GM12878 (cell line): ENCODE results near the gene LIMS1. TPM values are rescaled to one million over a fixed set of nuclear protein-coding genes. Genes with fewer than 3 reads are reported as not detected.

Source experiments
- ATF7 ChIP-seq: fragments of 450-650 bp; IDR thresholded peaks from 2 replicates; pipeline ENCODE4 v1.6.1; 2016; ENCODE audit warnings: low read depth, mild to moderate bottlenecking
- BHLHE40 ChIP-seq, 2 experiments: fragments of 450-650 bp in 1 of 2; IDR thresholded peaks; 2 replicates each; pipeline ENCODE4 v1.6.1; 2011 to 2017; ENCODE audit warnings: low read depth in 2 of 2, borderline replicate concordance in 1 of 2, improper control_type of control experiment in 1 of 2, low read length in 1 of 2, mild to moderate bottlenecking in 1 of 2
- KAT2A ChIP-seq: conservative IDR thresholded peaks from 2 replicates; pipeline ENCODE4 v1.6.1; 2011; ENCODE audit warnings: low read depth, low read length; ENCODE audit not compliant: control insufficient read depth
- SMARCA5 ChIP-seq: fragments of 450-650 bp; IDR thresholded peaks from 2 replicates; pipeline ENCODE4 v1.6.1; 2017; ENCODE audit warnings: mild to moderate bottlenecking
- YBX1 ChIP-seq: fragments of 450-650 bp; IDR thresholded peaks from 2 replicates; pipeline ENCODE4 v1.6.1; 2016; ENCODE audit warnings: antibody characterized with exemption
- ZNF207 ChIP-seq: fragments of 450-650 bp; IDR thresholded peaks from 2 replicates; pipeline ENCODE4 v1.6.1; 2014; ENCODE audit warnings: antibody characterized with exemption, mild to moderate bottlenecking, borderline replicate concordance
- ZSCAN29 ChIP-seq: fragments of 450-650 bp; IDR thresholded peaks from 2 replicates; pipeline ENCODE4 v1.6.1; 2017; ENCODE audit warnings: mild to moderate bottlenecking, moderate library complexity
- polyA plus RNA-seq, 11 experiments: library from polyadenylated mRNA; depleted of rRNA in 4 of 11; unstranded in 6 of 11; stranded (reverse) in 5 of 11; fragments of >200 nt; fragmentation: Nextera tagmentation in 4 of 11; fragmentation: Illumina TruSeq in 1 of 11; extraction: Ambion mirVana in 4 of 11; extraction: Trizol in 1 of 11; gene quantifications; 1 replicate in 1 of 11; 2 replicates in 10 of 11; pipeline versions ENCODE4 v1.2.1 to v1.2.3, GENCODE V29; 2011 to 2016; ENCODE audit warnings: inconsistent platforms in 2 of 11, missing spikeins in 2 of 11, low read depth in 1 of 11
- total RNA-seq, 4 experiments: library from RNA; depleted of rRNA in 3 of 4; stranded (reverse); fragments of >200 nt in 3 of 4; fragmentation: Illumina TruSeq in 1 of 4; extraction: Trizol in 1 of 4; gene quantifications; 2 replicates each; pipeline versions ENCODE4 v1.2.1 to v1.2.3, GENCODE V29; 2013 to 2021
- TF ChIP-seq, protein P1 (sequence below): fragments of 450-650 bp; formaldehyde crosslinking; IDR thresholded peaks from 2 replicates; pipeline ENCODE4 v1.4.0; 2022; ENCODE audit warnings: mild to moderate bottlenecking, moderate library complexity
- TF ChIP-seq, protein P2 (sequence below): fragments of 450-650 bp; IDR thresholded peaks from 2 replicates; pipeline ENCODE4 v1.6.1; 2016; ENCODE audit warnings: mild to moderate bottlenecking, moderate library complexity, borderline replicate concordance
- TF ChIP-seq, protein P3 (sequence below): fragments of 450-650 bp; IDR thresholded peaks from 2 replicates; pipeline ENCODE4 v1.6.1; 2017; ENCODE audit warnings: mild to moderate bottlenecking, moderate library complexity
- TF ChIP-seq, protein P4 (sequence below): fragments of 150-350 bp; IDR thresholded peaks from 2 replicates; pipeline ENCODE4 v1.6.1; 2016; ENCODE audit warnings: low read depth, low read length
- TF ChIP-seq, protein P5 (sequence below): IDR thresholded peaks from 2 replicates; pipeline ENCODE4 v1.6.1; 2011; ENCODE audit warnings: borderline replicate concordance, low read depth, mild to moderate bottlenecking, moderate library complexity, mixed read lengths, low read length; ENCODE audit not compliant: insufficient read depth; ENCODE audit errors: extremely low read length

The LIMS1 gene
- total and polyA plus RNA-seq, 10 of the 15 experiments (the other 5 are each of a cell fraction or from before 2014, with no cell fraction given): 15.7 to 98.1 (median 43.9) TPM

DNA sequence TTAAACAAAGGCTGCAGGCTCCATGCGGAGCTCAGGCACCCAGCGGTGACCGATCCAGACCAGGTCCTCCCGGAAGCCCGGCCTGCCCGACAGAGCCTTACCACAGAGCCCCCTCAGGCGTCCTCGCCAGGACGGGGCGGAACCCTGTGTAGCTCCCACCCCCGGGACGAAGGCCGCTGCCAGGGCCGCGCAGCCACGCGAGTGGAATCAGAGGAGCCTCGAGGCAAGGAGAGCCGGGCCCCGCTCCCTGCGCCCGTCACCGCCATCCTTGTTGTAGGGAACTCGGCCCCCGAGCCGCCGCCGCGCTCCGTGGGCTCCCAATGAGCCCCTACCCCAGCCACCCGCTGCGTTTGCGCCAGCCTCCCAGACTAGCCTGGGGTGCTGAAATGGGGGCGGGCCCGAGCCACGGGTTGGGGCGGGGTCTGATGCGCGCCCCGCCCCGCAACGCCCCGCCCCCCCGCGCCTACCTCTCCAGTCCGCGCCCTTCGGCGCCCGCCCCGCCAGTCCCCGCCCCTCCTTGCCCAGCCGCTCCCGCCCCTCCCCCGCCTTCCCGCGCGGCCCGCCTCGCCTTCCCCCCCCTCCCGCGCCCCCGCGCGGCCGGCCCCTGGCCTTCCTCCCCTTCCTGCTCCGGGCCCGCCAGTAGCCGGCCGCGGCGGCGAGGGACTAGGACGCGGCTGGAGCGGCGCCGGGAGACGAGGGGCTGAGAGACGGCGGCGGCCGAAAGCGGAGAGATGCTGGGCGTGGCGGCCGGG lies at the start of gene LIMS1 (continued):
- TF ChIP-seq, protein P1, sequence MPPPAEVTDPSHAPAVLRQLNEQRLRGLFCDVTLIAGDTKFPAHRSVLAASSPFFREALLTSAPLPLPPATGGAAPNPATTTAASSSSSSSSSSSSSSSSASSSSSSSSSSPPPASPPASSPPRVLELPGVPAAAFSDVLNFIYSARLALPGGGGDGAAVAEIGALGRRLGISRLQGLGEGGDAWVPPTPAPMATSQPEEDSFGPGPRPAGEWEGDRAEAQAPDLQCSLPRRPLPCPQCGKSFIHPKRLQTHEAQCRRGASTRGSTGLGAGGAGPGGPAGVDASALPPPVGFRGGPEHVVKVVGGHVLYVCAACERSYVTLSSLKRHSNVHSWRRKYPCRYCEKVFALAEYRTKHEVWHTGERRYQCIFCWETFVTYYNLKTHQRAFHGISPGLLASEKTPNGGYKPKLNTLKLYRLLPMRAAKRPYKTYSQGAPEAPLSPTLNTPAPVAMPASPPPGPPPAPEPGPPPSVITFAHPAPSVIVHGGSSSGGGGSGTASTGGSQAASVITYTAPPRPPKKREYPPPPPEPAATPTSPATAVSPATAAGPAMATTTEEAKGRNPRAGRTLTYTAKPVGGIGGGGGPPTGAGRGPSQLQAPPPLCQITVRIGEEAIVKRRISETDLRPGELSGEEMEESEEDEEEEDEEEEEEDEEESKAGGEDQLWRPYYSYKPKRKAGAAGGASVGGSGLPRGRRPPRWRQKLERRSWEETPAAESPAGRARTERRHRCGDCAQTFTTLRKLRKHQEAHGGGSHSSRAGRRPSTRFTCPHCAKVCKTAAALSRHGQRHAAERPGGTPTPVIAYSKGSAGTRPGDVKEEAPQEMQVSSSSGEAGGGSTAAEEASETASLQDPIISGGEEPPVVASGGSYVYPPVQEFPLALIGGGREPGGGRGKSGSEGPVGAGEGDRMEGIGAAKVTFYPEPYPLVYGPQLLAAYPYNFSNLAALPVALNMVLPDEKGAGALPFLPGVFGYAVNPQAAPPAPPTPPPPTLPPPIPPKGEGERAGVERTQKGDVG (CRISPR knock-in tag): no peak
- peak; percentile 24; the same call in 1 of the 2 replicates for TF ChIP-seq SMARCA5
- no peak for TF ChIP-seq ATF7
- peak; percentile 17 to 47; a peak in 2 of 4 replicates for TF ChIP-seq BHLHE40 (IDR thresholded peaks at IDR 0.05; ENCODE audit: borderline replicate concordance in 1 of 2, low read depth in 2 of 2, low read length in 1 of 2)
- TF ChIP-seq KAT2A: no peak
- no peak for TF ChIP-seq YBX1
- TF ChIP-seq, protein P2, sequence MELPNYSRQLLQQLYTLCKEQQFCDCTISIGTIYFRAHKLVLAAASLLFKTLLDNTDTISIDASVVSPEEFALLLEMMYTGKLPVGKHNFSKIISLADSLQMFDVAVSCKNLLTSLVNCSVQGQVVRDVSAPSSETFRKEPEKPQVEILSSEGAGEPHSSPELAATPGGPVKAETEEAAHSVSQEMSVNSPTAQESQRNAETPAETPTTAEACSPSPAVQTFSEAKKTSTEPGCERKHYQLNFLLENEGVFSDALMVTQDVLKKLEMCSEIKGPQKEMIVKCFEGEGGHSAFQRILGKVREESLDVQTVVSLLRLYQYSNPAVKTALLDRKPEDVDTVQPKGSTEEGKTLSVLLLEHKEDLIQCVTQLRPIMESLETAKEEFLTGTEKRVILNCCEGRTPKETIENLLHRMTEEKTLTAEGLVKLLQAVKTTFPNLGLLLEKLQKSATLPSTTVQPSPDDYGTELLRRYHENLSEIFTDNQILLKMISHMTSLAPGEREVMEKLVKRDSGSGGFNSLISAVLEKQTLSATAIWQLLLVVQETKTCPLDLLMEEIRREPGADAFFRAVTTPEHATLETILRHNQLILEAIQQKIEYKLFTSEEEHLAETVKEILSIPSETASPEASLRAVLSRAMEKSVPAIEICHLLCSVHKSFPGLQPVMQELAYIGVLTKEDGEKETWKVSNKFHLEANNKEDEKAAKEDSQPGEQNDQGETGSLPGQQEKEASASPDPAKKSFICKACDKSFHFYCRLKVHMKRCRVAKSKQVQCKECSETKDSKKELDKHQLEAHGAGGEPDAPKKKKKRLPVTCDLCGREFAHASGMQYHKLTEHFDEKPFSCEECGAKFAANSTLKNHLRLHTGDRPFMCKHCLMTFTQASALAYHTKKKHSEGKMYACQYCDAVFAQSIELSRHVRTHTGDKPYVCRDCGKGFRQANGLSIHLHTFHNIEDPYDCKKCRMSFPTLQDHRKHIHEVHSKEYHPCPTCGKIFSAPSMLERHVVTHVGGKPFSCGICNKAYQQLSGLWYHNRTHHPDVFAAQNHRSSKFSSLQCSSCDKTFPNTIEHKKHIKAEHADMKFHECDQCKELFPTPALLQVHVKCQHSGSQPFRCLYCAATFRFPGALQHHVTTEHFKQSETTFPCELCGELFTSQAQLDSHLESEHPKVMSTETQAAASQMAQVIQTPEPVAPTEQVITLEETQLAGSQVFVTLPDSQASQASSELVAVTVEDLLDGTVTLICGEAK: no peak
- TF ChIP-seq, protein P3, sequence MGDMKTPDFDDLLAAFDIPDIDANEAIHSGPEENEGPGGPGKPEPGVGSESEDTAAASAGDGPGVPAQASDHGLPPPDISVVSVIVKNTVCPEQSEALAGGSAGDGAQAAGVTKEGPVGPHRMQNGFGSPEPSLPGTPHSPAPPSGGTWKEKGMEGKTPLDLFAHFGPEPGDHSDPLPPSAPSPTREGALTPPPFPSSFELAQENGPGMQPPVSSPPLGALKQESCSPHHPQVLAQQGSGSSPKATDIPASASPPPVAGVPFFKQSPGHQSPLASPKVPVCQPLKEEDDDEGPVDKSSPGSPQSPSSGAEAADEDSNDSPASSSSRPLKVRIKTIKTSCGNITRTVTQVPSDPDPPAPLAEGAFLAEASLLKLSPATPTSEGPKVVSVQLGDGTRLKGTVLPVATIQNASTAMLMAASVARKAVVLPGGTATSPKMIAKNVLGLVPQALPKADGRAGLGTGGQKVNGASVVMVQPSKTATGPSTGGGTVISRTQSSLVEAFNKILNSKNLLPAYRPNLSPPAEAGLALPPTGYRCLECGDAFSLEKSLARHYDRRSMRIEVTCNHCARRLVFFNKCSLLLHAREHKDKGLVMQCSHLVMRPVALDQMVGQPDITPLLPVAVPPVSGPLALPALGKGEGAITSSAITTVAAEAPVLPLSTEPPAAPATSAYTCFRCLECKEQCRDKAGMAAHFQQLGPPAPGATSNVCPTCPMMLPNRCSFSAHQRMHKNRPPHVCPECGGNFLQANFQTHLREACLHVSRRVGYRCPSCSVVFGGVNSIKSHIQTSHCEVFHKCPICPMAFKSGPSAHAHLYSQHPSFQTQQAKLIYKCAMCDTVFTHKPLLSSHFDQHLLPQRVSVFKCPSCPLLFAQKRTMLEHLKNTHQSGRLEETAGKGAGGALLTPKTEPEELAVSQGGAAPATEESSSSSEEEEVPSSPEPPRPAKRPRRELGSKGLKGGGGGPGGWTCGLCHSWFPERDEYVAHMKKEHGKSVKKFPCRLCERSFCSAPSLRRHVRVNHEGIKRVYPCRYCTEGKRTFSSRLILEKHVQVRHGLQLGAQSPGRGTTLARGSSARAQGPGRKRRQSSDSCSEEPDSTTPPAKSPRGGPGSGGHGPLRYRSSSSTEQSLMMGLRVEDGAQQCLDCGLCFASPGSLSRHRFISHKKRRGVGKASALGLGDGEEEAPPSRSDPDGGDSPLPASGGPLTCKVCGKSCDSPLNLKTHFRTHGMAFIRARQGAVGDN: peak; percentile 86
- TF ChIP-seq, protein P4, sequence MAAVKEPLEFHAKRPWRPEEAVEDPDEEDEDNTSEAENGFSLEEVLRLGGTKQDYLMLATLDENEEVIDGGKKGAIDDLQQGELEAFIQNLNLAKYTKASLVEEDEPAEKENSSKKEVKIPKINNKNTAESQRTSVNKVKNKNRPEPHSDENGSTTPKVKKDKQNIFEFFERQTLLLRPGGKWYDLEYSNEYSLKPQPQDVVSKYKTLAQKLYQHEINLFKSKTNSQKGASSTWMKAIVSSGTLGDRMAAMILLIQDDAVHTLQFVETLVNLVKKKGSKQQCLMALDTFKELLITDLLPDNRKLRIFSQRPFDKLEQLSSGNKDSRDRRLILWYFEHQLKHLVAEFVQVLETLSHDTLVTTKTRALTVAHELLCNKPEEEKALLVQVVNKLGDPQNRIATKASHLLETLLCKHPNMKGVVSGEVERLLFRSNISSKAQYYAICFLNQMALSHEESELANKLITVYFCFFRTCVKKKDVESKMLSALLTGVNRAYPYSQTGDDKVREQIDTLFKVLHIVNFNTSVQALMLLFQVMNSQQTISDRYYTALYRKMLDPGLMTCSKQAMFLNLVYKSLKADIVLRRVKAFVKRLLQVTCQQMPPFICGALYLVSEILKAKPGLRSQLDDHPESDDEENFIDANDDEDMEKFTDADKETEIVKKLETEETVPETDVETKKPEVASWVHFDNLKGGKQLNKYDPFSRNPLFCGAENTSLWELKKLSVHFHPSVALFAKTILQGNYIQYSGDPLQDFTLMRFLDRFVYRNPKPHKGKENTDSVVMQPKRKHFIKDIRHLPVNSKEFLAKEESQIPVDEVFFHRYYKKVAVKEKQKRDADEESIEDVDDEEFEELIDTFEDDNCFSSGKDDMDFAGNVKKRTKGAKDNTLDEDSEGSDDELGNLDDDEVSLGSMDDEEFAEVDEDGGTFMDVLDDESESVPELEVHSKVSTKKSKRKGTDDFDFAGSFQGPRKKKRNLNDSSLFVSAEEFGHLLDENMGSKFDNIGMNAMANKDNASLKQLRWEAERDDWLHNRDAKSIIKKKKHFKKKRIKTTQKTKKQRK: no peak
- TF ChIP-seq, protein P5, sequence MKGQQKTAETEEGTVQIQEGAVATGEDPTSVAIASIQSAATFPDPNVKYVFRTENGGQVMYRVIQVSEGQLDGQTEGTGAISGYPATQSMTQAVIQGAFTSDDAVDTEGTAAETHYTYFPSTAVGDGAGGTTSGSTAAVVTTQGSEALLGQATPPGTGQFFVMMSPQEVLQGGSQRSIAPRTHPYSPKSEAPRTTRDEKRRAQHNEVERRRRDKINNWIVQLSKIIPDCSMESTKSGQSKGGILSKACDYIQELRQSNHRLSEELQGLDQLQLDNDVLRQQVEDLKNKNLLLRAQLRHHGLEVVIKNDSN: no peak
- no peak for TF ChIP-seq ZSCAN29
- TF ChIP-seq ZNF207: peak; percentile 45; the same call in 1 of the 2 replicates
